Amygdala (tissue), 56 donors: Measurements from ENCODE around the gene ENDOV.

Experiments
- DNase-seq, 56 donors: peaks; one replicate each; lab custom pipeline; 2025; lab: John Stamatoyannopoulos, UW

The ENDOV gene

DNA sequence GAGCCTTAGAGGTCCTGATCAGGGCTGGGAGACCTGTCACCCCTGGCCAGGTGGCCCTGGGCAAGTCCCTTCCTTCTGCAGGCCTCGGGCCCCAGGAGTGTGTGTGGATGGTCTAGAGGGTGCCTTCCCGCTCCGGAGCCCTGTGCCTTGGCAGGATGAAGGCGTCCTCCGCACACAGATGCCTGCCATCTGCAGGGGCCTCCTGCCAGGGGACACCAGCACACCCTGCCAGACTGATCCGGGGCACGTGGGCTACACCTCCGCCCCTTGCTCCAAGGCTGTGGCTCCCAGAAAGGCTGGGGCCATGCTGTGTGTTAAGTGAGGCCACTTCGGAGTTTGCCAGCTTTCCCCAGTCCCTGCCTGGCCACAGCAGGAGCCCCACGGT lies 30.8 kb downstream of the ENDOV start:
- DNase-seq: peak in 5 of 56 donors; percentile 29 to 54 (median 44)

DNA sequence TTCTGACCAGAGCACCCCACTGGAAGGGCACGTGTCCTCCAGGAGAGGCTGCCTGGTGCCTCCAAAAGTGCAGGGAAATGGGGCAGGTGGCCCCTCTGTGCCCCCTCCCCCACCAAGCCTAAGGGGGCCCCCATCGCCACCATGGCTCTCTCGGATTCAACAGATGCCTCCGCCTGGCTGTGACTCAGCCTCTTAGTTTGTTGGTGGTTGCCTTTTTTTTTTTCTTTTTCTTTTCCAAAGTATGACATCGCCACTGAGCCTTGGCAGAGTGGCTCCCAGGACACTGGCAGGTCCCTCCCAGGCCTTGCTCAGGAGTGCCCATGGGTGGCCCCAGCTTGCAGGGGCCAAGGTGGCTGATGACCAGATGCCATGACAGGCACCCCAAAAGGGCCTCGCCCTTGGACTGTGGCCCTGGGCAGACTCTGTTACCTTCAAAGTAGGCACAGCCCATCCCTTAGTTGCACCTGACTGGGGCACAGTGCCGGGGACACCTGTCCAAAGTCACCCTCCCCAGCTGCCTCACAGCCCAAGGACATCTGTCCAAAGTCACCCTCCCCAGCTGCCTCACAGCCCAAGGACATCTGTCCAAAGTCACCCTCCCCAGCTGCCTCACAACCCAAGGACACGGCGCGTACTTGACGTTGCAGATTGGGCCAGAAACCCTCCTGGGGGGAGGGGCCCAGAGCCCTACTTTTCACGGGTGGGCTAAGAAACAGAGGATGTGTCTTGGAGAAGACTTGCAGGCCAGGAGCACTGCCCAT lies 31.9 kb downstream of the ENDOV start:
- peak in 4 of 56 donors; percentile 22 to 51 (median 24) for DNase-seq

DNA sequence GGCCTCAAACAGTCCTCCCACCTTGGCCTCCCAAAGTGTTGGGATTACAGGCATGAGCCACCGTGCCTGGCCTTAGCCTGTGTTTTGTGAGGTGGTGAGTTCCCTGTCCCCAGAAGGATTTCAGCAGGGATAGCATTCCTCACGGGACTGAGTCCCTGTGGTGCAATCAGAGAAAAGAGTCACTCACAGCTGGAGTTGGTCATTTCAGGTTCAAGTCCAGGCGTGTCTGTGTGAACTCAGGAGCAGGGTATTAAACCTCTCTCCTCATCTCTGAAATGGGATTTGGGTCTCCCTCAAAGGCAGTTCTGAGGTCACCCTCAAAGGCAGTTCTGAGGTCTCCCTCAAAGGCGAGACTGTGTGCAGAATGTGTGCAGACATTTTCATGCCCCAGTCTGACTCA lies 32.8 kb downstream of the ENDOV start:
- DNase-seq: no peak

DNA sequence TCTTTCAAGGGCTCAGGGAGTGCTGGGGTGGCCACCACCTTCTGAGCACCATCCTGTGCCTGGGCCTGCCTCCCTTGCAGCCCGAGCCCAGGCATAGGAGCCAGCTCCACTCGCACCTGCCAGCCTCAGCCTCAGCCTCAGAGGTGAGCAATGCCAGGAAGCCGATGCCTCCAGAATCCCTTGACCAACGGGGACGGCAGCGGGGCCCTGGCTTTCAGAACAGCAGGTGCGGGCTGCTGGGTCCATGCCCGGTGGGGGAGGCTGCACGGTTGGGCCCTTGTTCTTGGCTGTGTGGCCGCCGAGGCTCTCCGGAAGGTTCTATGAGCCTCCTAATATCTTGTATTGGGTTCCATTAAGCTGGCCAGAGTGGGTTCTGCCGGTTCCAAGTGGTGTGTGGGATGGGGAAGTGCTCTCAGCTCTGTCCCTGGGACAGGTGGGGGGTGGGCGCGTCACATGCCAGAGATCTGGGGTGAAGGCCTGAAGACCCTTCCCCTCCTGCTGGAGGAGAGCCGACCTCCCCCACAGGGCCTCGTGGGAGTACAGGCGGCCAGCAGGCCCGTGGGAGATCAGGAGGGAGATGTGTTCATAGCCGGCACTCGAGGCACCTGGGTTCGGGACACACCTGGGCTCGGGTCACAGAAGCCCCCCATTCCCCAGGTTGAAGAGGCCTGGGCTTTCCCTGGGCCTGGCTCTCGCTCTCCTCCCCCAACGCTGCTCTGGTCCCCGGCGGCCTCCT lies 34.4 kb downstream of the ENDOV start:
- DNase-seq: no peak

DNA sequence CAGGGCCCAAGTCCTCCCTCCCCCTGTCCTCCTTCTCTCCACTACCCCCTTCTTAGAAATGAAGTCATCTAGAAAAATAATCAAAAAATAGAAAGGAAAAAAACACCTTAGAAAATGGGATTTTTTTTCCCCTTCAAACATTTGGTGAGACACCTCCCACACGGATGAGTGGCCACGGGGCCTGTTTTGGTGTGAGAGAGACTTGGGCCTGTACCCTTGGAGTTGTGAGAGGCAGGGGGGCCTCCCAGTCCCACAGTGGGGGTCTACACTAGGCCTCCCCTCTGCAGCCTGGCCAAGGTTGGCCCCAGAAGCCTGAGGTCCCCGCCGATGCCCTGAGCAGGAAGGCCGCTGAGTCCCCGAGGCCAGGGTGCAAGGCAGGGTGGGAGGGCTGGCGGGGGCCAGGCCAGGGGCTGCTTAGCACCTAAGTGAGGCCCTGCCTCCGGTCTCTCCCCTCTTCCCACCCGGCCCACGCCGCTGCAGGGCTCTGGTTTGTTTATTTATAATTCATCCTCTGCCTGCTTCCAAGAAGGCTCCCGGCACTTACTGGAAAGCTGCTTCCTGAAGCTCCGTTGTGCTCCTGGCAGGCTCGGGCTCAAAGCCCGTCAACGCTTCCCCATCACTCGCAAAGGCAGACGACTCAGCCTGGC lies 35.1 kb downstream of the ENDOV start:
- peak in 9 of 56 donors; percentile 16 to 47 (median 33) for DNase-seq

DNA sequence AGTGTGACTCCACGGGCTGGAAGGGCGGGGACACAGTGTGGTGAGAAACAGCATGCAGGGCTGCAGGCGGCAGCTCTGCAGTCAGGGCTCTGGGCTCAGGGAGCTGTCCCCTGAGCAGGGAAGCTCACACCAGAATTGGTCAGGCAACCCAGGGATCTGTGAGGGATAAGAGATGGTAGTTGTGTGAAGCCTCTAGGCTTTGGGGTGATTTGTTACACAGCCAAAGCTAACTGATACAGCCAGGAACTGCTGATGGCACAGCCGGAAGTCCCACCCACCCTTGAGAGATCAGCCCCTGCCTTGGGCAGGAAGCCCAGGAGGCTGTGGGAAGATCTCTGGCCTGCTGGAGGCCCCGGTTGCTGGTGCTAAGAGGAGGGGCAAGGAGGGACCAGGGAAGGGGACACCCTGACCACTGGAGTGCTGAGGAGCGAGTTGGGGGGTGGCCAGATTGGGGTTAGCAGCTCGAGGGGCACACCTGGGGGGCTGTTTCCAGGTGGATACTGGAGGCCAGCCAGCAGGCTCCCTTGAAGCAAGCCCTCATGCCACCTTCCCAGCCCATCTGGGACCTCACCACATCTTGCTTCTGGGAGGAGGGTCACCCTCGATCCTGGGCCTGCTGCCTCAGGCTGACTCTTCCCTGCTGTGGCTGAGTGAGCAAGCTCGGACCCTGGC lies 36.3 kb downstream of the ENDOV start:
- no peak for DNase-seq

DNA sequence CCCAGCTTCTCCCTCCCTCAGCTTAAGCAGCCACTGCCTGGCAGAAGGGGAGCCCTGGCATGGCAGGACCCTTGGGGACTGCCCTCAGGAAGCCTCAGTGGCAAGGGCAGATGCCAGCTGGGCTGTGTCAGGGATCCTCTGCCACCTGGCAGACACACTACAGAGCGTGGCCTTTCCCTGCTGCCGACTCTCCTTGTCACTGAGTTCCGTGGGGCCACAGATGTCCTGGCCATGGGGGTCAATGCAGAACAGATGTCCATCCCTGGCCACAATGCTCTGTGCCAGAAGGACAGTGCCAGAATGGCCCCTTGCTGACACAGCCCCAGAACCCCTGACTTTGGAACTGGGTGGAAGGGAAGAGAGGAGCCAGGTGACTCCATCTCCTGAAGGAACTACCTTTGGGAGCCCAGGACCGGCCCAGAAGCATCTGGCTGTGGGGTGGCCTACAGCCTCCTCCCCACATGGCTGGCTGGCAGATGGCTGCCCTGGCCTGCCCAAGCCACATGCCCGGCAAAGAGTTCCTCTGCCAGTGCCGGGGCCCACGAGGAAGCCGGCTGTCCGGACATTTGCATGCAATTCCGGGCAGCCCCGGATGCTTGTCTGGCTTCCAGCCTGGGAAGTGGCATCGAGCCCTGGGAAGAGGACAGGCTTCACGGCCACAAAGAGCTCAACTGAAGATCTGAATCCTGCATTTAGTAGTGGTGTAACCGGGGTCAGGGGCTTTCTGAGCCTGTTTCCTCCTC lies 37.4 kb downstream of the ENDOV start:
- DNase-seq: peak in 5 of 56 donors; percentile 9 to 27 (median 18)

DNA sequence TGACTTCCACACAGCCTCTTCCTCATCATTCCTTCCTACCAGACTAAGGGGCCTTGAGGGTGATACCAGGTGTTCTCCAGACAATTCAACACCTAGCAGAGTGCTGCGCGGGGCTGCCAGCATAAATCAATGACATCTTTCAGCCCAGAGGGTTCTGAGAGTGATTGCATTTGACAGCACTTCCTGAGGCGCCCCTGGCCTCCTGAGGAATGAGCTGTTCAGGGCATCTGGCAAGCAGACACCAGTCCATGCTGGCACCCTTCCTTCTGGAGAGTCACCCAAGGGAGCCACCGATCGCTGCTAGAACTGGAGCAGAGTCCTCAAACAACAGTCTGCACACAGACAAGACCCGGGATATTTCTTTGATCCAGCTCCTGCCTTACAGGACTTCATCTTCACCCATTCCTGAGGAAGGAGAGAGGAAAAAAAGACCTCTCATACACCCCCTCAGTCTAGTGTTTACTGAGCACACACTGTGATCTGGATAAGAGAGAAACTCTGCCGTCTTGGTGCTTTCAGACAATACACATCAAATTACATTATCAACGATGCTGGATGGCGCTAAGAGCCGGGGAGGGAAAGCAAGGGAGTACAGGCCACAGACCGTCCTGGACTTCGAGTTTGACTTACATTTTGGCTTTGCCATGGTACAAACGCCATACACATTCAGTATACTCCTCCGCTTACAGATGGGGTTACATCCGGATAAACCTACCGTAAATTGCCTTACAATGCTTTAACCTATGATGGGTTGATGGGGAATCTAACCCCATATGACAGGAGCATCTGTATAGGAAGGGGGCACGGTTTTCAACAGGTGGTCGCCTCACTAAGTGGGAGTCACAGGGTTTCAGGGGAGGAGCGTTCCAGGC lies 38.4 kb downstream of the ENDOV start:
- no peak for DNase-seq

DNA sequence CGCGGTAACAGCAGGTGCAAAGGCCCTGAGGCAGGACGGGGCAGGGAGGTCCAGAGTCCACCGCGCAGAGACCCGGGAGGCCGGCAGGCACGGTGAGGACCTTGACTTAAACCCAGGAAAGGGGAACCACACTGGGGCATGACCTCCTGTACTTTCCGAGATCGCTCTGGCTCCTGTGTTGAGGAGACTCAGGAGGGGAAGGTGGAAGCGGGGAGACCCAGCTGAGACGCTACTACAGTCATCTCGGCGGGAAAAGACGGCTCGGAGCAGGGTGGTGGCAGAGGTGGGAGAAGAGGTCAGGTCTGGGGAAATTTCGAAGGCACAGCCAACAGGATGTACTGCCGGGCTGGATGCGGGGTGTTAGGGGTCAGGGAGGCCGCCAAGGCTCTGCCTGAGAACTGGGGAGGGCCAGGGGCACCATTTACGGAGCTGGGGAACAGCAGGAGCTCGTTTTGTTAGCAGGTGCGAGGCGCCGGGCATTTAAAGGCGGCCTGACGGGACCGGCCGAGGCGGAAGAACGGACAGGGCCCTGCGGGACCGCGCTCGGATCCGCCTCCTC lies 39.1 kb downstream of the ENDOV start:
- DNase-seq: no peak

DNA sequence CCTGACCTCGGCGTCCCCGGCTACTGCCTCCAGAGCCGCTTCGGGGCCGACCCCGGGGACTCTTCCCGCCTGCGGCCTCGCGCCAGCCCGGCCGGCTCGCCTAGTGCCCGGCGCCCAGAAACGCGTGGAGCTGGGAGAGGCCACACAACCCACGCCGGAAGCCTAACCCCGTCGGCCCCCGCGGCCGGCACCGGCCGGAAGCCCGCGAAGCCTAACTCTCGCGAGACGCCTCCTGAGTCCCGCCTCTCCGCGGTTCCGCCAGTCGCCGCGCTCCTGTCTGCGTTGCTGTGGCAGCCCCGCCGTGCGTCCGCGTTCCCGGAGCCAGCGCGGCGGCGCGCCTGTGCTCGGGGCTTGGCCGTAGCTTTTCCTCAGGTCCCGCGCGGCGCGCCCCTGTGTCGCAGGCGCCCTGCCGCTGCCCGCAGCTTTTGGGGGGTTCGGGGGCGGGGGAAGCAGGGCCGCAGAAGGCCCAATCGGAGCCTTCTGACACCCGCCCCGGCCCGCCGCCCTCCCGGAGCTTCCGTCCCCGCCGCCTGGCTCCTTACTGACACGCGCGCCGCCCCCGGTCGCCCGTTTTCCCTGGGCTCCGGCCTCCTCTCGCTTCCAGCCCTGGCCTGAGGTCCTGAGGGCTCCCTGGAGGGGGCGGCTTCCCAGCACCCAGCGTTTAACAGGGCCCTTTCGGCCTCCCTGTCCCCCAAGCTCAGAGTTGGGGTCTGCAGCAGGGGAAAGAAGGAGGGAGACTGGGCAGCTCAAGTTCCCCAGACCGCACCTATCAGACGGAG lies 39.8 kb downstream of the ENDOV start:
- peak; percentile 62 to 98 (median 92) for DNase-seq

DNA sequence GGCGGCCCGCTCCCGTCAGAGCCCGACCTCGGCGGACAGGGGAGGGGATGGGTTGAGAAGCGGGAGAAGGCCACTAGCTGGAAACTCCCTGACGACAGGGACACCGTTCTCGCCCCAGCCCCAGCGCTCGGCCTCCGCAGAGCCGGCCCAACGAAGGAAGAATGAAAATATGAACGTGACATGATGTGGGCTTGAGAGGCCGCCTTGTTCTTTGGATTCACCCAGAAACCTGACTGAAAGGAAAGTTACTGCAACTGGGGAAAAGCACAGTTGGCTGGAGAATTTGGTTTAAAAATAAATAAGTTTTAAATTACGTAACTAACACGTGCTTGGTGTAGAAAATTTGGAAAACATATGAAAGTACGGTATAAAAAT lies 40.4 kb downstream of the ENDOV start:
- peak in 5 of 56 donors; percentile 46 to 65 (median 59) for DNase-seq

DNA sequence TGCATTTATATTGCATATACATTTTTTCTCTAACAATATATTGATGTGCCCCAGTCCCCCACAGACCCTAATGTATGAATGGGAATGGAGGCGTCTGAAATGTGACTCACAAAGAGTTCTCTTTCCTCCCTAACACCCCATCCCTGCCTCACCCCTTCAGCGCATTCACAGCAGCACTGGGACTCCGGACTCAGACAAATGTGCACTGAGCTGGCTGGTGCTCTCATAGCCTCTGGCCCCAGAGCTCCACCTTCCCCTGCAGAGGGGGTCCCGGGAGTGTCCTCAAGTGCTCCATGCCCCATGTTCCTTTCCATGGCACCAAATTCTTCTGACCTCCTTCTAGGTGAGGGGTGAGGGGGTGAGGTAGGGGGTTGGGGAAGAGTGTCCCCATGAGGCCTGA lies 40.8 kb downstream of the ENDOV start:
- no peak for DNase-seq

DNA sequence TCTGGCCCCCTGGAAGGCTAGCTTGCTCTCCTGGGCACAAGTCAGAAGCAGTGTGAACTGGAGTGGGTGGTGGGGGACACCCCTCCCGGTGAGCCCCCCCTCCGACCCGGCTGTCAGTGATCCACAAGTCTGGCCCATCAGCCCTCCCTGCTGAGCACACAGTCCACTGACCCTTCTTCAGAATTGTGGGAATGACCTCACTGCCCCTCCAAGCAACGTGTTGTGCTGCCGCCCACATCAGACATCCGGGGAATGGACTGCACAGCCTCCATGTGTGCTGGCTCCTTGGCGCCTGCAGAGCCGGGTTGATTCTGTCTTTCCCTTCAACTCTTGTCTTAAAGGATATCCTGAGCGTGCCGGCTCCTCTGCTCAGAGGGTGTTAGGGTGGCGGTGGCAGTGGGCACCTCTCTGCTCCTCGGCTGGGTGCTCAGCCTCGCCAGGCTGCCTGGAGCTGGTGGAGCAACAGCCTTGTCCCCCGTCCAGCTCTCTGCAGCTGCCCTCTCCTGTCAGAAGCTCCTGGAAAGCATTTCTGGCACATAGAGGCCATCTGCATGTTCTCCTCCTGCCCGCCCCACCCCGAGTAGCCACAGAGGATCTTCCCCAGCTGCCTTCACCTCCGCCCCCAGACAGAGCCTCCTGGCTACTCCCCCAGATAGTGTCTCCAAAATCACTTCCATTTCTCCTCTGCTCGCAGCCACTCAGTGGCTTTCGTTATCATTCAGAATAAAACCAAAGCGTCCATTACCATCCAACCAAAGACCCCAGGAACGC lies 41.7 kb downstream of the ENDOV start:
- no peak for DNase-seq

DNA sequence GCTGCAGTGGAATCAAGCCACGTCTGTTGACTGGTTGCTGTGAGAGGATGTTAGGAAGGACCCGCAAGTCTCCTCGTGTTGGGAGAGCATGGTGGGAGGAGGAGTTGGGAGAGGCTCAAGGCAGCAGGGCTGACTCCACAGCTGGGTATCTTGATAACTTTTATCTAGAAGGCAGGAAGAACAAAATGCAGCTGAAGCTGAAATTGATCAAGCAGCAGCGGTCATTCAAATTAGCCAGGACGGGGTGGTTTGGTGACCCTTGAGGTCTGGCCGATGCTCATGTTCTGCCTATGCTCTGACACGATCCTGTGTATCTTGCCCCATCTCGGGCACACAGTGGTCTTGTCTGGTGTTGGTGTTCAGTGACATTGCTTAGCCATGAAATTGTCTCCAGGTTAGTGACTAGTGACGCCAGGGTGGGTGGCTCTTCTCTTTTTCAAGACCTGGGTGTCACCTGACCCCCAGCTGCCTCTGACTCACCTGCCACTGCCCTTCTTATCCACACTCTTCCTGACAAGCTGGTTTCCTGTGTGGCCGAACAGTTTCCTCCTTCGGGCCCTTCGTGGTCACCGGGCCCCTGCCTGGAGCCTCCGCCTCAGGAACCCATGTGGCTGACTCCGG lies 42.4 kb downstream of the ENDOV start:
- DNase-seq: no peak

DNA sequence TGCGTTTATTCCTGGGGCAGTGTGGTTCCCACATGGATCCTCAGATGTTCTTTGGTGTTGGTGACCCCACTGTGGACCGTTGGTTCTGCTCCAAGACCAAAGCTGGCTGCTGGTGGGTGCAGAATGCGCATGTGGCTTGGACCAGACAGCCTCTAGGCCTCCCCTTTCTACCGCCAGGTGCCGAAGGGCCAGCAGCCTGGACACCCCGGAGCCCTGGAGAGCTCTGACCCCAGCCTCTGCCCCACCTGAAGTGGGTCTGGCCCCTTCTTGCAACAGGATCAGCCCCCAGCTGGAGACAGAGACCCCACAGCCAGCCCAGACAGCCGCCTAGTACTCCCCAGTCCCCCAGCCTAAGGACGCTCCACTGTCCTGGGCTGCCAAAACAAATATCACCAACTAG lies 43.0 kb downstream of the ENDOV start:
- no peak for DNase-seq

DNA sequence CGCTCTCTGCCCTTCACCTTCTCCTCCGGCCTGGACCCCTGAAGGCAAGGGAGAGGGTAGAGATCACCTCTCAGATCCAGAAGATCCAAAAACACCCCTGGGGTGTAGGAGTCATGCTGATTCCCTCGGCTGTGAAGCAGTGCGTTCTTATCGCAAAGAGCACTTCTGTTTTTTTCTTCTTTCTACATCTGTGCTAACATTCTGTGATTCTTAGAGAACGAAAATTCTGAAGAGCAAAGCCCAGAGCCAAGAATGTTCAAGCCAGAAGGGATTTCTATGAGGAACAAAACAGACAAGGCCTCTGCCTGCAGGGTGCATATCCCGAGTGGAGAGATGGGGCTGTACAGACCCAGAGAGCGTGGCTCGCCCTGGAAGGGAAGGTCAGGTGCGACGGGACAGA lies 44.3 kb downstream of the ENDOV start:
- no peak for DNase-seq

DNA sequence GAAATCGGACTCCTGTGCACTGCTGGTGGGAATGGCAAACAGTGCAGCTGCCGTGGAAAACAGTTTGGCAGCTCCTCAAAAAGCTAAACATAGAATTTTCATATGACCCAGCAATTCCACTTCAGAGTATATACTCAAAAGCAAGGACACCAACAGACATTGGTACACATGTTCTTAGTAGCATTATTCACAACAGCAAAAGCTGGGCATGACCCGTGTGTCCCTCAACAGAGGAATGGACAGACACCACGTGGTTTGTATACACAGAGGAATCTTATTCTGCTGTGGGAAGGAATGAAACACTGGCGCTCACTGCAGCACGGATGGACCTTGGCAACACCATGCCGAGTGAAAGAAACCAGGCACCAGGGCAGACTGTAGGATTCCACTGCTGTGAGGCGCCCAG lies 45.5 kb downstream of the ENDOV start:
- peak in 12 of 56 donors; percentile 14 to 50 (median 24) for DNase-seq
